GM12864 (cell line): ENCODE data around the gene SLC25A23.

ENCODE experiments used
- DNase-seq: peaks from one replicate; pipeline ENCODE4 v3.0.0-alpha.2; 2011; ENCODE audit warnings: low read depth
- H3K4me3 ChIP-seq: 2 replicates; pipeline ENCODE4 v1.5.1; 2011; ENCODE audit warnings: mild to moderate bottlenecking, low read depth, low read length, control low read depth
- TF ChIP-seq, protein P1 (sequence below): IDR thresholded peaks from 2 replicates; pipeline ENCODE4 v1.5.1; 2011; ENCODE audit warnings: low read depth, mild to moderate bottlenecking, moderate library complexity, low read length, control low read depth, inconsistent platforms; ENCODE audit errors: missing control alignments

SLC25A23 gene

DNA sequence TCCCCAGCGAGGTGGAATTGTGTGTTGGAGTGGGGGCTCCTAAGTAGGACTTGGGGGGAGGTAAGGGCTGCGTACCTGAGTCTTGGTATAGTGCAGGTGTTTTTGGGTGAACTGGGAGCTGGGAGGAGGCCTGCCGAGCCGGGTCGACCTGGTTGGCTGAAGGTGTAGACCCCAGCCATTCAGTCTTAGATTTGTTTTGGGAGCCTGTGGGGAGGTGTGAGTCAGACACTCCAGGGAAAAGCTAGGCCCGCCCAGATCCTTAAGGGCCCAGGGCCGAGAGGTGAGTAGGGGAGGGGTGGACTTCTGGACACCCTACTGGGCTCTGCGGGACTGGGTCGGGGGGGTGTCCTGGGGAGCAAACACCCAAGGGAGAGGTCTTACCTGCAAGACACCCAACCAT, 5.4 kb upstream of the SLC25A23 start:
- TF ChIP-seq, protein P1, sequence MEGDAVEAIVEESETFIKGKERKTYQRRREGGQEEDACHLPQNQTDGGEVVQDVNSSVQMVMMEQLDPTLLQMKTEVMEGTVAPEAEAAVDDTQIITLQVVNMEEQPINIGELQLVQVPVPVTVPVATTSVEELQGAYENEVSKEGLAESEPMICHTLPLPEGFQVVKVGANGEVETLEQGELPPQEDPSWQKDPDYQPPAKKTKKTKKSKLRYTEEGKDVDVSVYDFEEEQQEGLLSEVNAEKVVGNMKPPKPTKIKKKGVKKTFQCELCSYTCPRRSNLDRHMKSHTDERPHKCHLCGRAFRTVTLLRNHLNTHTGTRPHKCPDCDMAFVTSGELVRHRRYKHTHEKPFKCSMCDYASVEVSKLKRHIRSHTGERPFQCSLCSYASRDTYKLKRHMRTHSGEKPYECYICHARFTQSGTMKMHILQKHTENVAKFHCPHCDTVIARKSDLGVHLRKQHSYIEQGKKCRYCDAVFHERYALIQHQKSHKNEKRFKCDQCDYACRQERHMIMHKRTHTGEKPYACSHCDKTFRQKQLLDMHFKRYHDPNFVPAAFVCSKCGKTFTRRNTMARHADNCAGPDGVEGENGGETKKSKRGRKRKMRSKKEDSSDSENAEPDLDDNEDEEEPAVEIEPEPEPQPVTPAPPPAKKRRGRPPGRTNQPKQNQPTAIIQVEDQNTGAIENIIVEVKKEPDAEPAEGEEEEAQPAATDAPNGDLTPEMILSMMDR, result no peak
- DNase-seq, result no peak
- no peak overlapping the region for H3K4me3 ChIP-seq

GRCh38 chr19:6464070-6464873, 4.7 kb upstream of the SLC25A23 start, which contains the start of gene CRB3:
Gene CRB3, plus strand, starts transcription at chr19:6464271. Its CDS starts 431 bp downstream, at chr19:6464702.
- peak within 1 kb of the TSS; percentile 32 for H3K4me3 ChIP-seq
- TF ChIP-seq, protein P1, result no peak
- DNase-seq, result no peak

GRCh38 chr19:6460099-6460884, 700 bp upstream of the SLC25A23 start:
- TF ChIP-seq, protein P1, result peak; percentile 75
- peak overlapping the region; percentile 95 for H3K4me3 ChIP-seq

DNA sequence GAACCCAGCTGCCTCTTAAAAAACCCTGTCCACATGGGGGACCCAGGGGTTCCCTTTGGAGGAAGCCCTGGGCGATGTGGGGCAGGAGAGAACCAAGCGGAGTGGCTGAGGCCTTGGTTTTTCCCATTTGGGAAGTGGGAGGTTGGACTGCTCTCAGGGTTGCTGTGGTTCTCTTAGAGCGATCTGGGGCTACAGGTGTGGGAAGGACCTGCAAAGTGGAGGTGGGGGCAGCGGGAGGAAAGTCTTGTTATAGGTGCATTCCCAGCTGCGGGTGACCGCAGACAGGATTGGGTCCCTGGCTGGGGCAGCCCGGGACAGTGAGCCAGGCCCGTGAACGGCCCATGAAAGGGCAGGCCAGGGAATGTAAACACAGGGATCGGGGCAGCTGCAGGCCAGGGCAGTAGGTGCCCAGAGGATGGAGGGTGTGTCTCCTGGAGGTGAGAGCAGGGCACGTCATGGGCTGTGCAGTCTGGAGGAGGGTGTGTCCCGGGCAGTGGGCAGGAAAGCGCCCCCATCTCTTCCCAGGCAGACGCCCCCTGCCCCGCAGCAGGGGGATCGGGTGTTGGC, 814 bp downstream of the SLC25A23 start:
- TF ChIP-seq, protein P1, result no peak
- peak overlapping the region; percentile 95 for H3K4me3 ChIP-seq
- no peak for DNase-seq

More at GRCh38 chr19:6460099-6460884, 700 bp upstream of the SLC25A23 start:
- peak; percentile 92 for DNase-seq

- TF ChIP-seq, protein P1, result no peak
- peak overlapping the region; percentile 95 for H3K4me3 ChIP-seq
- DNase-seq, result no peak
Measured at GRCh38 chr19:6457958-6458694, 1.5 kb downstream of the SLC25A23 start.

GRCh38 chr19:6455924-6456323, 3.7 kb downstream of the SLC25A23 start:
- TF ChIP-seq, protein P1, result no peak
- H3K4me3 ChIP-seq, result no peak overlapping the region
- no peak for DNase-seq
